ENCODE measurements around the gene LIME1.

GRCh38 chr20:63734946-63735858 lies 1.3 kb upstream of the LIME1 start:
- TF ChIP-seq USF2 (CRISPR knock-in tag; IDR thresholded peaks at IDR 0.05) = no peak
- TF ChIP-seq TEAD4 (CRISPR knock-in tag; IDR thresholded peaks at IDR 0.05) = no peak
- TF ChIP-seq NR3C1 (CRISPR knock-in tag; conservative IDR thresholded peaks at IDR 0.05; ENCODE audit: low read depth) = no peak
- no peak for TF ChIP-seq CTCF (IDR thresholded peaks at IDR 0.05)
- TF ChIP-seq TCF7 (CRISPR knock-in tag; IDR thresholded peaks at IDR 0.05; ENCODE audit: low read depth) = no peak
- TF ChIP-seq, protein P1, sequence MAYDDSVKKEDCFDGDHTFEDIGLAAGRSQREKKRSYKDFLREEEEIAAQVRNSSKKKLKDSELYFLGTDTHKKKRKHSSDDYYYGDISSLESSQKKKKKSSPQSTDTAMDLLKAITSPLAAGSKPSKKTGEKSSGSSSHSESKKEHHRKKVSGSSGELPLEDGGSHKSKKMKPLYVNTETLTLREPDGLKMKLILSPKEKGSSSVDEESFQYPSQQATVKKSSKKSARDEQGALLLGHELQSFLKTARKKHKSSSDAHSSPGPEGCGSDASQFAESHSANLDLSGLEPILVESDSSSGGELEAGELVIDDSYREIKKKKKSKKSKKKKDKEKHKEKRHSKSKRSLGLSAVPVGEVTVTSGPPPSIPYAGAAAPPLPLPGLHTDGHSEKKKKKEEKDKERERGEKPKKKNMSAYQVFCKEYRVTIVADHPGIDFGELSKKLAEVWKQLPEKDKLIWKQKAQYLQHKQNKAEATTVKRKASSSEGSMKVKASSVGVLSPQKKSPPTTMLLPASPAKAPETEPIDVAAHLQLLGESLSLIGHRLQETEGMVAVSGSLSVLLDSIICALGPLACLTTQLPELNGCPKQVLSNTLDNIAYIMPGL (CRISPR knock-in tag; IDR thresholded peaks at IDR 0.05) = no peak
- TF ChIP-seq ATF2 (CRISPR knock-in tag; IDR thresholded peaks at IDR 0.05; ENCODE audit: borderline replicate concordance, low read depth) = no peak
- TF ChIP-seq JUN (CRISPR knock-in tag; IDR thresholded peaks at IDR 0.05) = no peak
- no peak for TF ChIP-seq MXD4 (CRISPR knock-in tag; IDR thresholded peaks at IDR 0.05; ENCODE audit: borderline replicate concordance)
- no peak for TF ChIP-seq ATF3 (CRISPR knock-in tag; conservative IDR thresholded peaks at IDR 0.05)
- TF ChIP-seq NFYB (CRISPR knock-in tag; conservative IDR thresholded peaks at IDR 0.05; ENCODE audit: low read depth) = no peak

Measured in WTC11 (cell line).